ENCODE data around the gene OLFM1. TPM values are rescaled to one million over a fixed set of nuclear protein-coding genes. Genes with fewer than 3 reads are reported as not detected.

OLFM1 gene
- total RNA-seq, 2 donors from 2014 or later: 7.6 to 9.7 TPM

GRCh38 chr9:135086597-135087488, 625 bp upstream of the OLFM1 start:
- Histone ChIP-seq H3K9me3 (no peaks in the 10 kb centered on the region), H3K4me3 (peak overlapping the region; percentile 9 to 57), H3K27me3 (peaks cover 3 to 4% of the 10 kb centered on the region in 2 donors), H3K36me3 (no peaks in the 10 kb centered on the region), H3K27ac (peak overlapping the region in 1 of 2 donors; percentile 36), H3K4me1 (peaks cover 0 to 30% of the 10 kb centered on the region in 2 donors)
- no peak for DNase-seq (ENCODE audit: low spot score)
- TF ChIP-seq, protein P1, sequence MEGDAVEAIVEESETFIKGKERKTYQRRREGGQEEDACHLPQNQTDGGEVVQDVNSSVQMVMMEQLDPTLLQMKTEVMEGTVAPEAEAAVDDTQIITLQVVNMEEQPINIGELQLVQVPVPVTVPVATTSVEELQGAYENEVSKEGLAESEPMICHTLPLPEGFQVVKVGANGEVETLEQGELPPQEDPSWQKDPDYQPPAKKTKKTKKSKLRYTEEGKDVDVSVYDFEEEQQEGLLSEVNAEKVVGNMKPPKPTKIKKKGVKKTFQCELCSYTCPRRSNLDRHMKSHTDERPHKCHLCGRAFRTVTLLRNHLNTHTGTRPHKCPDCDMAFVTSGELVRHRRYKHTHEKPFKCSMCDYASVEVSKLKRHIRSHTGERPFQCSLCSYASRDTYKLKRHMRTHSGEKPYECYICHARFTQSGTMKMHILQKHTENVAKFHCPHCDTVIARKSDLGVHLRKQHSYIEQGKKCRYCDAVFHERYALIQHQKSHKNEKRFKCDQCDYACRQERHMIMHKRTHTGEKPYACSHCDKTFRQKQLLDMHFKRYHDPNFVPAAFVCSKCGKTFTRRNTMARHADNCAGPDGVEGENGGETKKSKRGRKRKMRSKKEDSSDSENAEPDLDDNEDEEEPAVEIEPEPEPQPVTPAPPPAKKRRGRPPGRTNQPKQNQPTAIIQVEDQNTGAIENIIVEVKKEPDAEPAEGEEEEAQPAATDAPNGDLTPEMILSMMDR (IDR thresholded peaks at IDR 0.05): no peak

- Histone ChIP-seq H3K27ac (no peak overlapping the region), H3K36me3 (no peaks in the 10 kb centered on the region), H3K27me3 (peaks cover 3 to 4% of the 10 kb centered on the region in 2 donors), H3K4me3 (peak overlapping the region; percentile 35 to 57), H3K9me3 (no peaks in the 10 kb centered on the region), H3K4me1 (peaks cover 0 to 30% of the 10 kb centered on the region in 2 donors)
- TF ChIP-seq, protein P1 (IDR thresholded peaks at IDR 0.05): no peak
- DNase-seq (ENCODE audit: low spot score): no peak
Measured at GRCh38 chr9:135087899-135088347, 455 bp downstream of the OLFM1 start.

- no peaks in the 10 kb centered on the region for H3K36me3 ChIP-seq
- peaks cover 0 to 30% of the 10 kb centered on the region in 2 donors for H3K4me1 ChIP-seq
- peak overlapping the region; percentile 35 to 57 for H3K4me3 ChIP-seq
- TF ChIP-seq, protein P1 (IDR thresholded peaks at IDR 0.05): no peak
- no peak for DNase-seq (ENCODE audit: low spot score)
- no peak overlapping the region for H3K27ac ChIP-seq
- no peaks in the 10 kb centered on the region for H3K9me3 ChIP-seq
- peaks cover 3 to 4% of the 10 kb centered on the region in 2 donors for H3K27me3 ChIP-seq
Measured at GRCh38 chr9:135088348-135088978, 995 bp downstream of the OLFM1 start.

DNA sequence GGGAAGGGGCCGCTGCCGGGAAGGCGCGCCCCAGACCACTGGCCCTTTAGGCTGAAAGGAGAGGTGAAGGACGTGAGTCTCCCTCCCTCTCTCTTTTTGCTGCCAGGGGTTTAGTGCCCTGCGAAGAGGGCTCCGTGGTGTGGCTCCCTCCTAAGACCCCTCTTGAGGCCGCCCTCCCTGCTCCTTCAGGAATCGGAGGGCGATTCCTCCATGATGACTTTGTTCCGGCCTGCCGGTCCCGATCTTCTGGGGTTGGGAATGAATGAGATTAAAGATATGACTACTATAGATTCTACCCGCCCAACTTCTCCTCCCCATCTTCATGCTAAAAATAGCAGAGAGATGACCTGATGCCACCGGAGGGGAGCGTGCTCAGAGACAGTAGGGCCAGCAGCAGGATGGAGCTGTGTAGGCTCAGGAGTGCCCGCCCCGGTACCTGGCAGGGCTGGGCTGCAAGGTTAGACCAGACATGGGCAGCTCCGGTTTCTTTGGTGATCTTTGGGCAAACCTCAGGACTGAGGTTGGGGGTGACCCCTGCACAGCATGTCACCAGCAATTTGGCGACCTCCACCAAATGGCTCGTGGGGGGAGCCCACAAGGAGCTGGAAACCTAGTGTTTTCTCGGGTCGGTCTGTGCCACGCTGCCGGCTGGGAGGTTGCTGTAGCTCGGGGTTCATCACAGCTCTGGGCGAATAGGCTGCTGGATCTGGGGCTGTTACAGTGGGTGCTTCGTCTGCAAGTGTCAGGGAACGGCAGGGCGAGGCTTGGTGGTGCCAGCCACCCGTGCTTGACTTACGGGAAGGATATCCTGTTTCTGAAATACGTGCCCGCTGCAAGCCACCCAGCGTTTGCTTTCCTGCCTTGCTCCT, 1.7 kb downstream of the OLFM1 start:
- no peak for DNase-seq (ENCODE audit: low spot score)
- Histone ChIP-seq H3K27me3 (peaks cover 3 to 4% of the 10 kb centered on the region in 2 donors), H3K27ac (no peak overlapping the region), H3K9me3 (no peaks in the 10 kb centered on the region), H3K4me1 (peaks cover 0 to 30% of the 10 kb centered on the region in 2 donors), H3K36me3 (no peaks in the 10 kb centered on the region), H3K4me3 (peak overlapping the region; percentile 35 to 57)
- TF ChIP-seq, protein P1 (IDR thresholded peaks at IDR 0.05): no peak

DNA sequence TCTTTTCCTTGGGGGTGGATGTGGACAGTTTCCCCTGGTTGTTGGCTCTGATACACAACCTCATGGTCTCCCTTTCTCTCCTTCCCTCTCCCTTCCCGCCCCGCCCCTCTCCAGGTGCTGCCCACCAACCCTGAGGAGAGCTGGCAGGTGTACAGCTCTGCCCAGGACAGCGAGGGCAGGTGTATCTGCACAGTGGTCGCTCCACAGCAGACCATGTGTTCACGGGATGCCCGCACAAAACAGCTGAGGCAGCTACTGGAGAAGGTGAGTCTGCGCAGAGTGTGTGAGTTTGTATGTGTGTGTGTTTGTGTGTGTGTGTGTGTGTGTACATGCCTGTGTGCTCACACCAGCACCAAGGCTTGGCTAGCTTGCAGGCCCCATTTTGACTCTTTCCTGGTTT, 2.6 kb downstream of the OLFM1 start:
- no peak for DNase-seq (ENCODE audit: low spot score)
- H3K27me3 ChIP-seq: peaks cover 3 to 4% of the 10 kb centered on the region in 2 donors
- H3K4me3 ChIP-seq: no peak overlapping the region
- H3K36me3 ChIP-seq: no peaks in the 10 kb centered on the region
- TF ChIP-seq, protein P1 (IDR thresholded peaks at IDR 0.05): no peak
- H3K27ac ChIP-seq: no peak overlapping the region
- H3K9me3 ChIP-seq: no peaks in the 10 kb centered on the region
- peaks cover 0 to 30% of the 10 kb centered on the region in 2 donors for H3K4me1 ChIP-seq

Data from right atrium auricular region (tissue), 2 donors.